GM03348 (cell line): ENCODE results near the gene UBE2D3.

ENCODE experiments used
- DNase-seq: peaks from one replicate; pipeline ENCODE4 v3.0.0; 2012; ENCODE audit warnings: low spot score

The UBE2D3 gene

DNA sequence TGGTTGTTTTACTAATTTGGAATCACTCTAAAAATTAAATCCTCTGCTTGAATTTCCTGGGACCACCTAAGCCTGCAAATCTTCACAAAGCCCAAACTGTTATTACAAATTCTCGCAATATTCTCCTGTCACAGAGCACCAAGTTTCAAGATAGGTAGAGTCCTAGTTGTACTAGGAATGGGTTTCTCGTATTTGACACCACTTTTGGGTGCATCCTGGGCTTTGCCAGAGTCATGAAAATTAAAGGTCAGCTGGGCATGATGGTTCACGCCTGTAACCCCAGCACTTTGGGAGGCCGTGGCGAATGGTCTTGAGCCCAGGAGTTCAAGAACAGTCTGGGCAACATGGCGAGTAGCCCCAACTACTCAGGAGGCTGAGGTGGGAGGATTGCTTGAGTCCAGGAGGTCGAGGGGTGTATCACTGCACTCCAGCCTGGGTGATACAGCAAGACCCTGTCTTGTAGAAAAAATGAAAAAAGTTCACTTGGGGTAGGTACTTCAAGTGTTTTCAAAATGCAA, 36.0 kb downstream of the UBE2D3 start:
- no peak for DNase-seq

DNA sequence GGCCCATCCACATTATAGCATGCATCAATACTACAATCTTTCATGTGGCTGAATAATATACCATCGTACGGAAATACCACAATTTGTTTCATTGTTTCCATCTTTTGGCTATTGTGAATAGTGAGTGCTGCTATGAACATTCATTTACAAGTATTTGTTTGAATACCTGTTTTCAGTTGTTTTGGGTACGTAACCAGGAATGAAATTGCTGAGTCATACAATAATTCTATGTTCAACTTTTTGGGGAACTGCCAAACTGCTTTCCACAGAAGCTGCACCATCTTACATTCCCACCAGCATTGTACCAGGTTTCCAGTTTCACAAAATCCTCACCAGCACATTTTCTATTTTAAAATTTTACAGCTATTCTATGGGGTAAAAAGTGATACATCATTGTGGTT, 38.0 kb downstream of the UBE2D3 start:
- DNase-seq, result no peak

DNA sequence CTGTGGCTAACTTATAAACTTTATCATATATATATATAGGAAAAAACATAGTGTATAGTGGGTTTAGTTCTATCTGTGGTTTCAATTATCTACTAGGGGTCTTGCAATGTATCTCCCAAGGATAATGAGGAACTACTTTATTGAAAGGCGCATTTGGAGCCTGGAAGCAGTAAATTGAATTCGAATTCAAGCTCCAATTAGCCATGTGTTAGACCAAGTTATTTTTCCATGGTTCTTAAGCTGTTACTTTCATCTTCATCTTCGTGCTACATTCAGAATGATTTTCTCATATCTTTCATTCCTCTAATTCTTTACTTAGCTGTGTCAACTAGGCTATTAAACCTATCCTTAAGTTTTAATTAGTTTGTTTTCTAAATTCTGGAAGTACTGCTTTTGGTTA, 39.4 kb downstream of the UBE2D3 start:
- no peak for DNase-seq

DNA sequence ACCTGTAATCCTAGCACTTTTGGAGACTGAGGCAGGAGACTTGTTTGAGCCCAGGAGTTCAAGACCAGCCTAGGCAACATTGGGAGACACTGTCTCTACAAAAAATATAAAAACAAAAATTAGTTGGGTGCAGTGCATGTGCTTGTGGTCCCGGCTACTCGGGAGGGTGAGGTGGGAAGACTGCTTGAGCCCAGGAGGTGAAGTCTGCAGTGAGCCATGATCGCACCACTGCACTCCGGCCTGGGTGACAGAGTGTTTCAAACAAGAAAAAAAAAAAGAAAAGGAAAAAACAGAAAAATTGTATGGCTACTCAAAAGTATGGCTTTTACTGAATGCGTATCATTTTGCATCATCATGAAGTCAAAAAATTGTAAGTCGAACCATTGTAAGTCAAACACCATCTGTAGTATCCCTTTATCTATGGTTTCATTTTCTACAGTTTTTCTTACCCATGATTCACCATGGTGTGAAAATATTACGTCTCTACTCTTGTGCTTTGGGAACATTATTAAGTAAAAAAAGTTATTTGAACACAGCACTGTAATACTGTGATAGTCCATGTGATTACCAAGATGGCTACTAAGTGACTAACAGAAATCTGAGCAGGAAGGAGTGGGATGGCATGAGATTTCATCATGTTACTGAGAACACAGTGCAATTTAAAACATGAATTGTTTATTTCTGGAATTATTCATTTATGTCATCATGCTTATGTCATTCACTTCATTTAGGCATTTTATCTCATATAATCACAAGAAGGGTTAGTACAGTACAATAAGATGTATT, 40.1 kb downstream of the UBE2D3 start:
- DNase-seq, result peak; percentile 13

DNA sequence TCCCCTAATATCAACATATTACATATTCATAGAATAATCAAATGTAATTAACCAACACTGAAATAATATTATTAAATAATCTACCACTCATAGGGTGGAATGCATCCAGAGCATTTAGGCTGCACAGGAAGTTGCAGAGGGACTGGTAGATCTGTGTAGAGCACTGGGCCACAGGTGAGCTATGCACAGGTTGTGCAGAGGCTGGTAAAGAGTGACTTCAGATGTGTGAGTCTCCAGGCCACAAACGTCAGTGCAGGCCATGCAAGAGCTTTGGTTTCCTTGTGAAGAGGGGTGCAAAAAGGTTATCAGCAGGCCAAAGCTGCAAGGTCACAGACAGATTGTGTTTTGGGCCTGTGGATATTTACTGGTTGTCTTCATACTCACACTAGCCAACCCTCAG, 41.1 kb downstream of the UBE2D3 start:
- DNase-seq, result no peak

DNA sequence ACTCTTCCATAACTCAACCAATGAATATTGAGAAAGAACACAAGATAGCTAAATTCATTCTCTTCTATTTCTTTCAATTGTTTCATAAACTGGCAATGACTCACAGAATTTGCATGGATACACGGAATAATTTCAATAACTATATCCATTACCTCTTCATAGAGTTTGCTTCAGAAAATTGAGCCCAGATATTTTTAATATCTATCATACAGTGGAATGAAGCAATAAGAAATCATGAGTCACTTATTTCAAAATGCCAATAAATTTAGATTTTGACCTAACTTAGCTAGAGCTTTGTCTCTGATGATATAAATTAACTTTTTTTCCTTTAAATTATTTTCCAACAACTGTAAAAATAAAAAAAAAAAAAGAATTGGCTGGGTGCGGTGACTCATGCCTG, 44.3 kb downstream of the UBE2D3 start:
- peak; percentile 22 for DNase-seq

DNA sequence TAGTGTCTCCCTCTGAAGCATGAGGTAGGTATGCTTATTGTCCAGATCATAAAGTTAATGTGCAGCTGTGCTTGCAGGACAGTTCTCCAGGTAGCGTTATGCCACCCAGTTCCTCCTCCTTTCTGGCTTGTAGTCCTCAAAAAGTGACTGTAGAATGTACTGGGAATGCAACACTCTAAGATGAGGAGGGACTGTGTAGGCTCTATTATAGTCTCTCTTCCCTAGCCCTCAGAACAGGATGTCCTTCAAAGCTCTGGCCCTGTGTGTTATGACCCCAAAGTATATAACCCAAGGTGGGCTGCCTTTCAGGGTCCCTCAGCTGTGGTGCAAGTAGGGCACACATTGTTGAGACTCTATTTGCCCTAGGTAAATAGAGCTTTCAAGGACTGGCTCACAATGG, 45.8 kb downstream of the UBE2D3 start:
- DNase-seq, result no peak

DNA sequence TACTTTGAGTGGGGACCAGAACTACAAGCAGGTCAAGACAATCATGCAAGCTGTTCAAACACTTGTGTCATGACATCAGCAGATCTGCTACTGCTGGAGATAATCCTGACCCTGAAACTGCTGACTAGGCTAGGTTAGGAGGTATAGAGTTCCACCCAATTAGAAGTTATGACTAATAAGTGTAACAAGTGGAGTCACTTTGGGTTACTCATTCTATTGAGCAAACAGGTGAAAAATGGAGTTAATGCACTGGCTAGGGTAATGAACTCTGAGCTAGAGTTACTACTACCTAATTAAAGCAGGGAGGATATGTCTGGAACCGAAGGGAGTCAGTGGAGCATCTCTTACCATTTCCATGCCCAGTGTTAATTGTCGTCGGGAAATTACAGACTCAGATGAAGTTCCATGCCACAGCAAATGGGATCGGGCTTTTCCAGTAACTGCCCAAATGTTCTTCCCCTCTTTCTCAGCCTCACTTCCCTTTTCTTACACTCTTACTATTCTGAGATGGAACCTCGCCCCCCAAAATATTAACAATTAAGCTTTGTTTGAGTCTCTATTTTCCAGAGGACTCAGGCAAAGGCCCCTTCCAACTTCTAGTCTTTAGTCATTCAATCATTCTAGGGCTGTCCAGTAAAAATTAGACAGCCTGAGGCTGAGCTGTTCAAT, 46.7 kb downstream of the UBE2D3 start:
- no peak for DNase-seq

DNA sequence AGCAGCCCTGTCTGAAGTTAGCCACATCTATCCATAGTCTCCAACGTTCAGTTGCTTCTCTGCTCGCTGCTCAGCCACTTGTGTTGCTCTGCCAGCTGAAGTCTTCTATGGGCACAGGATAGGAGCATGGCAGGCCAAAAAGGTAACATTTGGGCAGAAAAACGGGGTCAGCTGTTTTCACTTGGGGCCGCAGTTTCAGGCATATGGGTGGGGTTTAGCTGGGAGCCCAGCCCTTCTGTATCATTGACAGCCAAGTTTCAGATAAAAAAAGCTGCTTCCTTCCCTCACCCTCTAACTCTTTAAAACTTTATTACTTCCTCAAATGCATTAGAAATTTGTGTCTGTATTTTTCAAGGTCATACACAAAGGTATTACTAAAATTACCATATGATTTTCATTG, 48.1 kb downstream of the UBE2D3 start:
- DNase-seq, result no peak

DNA sequence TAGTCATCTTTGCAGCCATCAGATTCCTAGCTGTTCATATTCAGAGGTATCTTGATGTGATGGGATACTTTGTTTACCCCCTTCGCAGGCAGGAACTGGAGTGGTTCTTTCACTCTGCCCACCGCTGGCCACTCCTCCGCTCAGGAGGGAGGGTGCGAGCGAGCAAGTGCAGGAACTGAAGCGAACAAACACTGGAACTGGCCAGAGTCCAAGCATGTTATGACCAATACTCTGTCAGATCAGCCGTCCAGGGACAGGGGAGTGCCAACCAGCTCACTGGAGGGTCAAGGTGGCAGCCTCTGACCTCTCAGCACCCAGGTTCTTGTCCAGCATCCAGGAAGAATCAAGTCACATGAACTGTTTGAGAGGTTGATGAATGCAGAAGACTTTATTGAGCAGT, 48.6 kb downstream of the UBE2D3 start:
- DNase-seq, result no peak

DNA sequence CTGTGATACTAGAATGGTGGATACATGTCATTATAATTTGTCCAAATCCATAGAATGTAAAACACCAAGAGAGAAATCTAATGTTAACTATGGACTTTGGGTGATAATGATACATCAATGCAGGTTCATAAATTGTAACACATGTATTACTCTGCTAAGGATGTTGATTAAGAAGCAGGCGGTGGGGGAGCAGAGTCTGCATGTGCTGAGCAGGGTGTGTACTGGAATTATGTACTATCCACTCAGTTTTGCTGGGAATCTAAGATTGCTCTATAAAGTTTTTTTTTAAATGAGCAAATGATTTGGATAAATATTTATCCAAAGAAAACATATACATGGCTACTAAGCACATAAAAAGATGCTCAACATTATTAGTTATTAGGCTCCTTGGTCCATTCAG, 51.5 kb downstream of the UBE2D3 start:
- no peak for DNase-seq

DNA sequence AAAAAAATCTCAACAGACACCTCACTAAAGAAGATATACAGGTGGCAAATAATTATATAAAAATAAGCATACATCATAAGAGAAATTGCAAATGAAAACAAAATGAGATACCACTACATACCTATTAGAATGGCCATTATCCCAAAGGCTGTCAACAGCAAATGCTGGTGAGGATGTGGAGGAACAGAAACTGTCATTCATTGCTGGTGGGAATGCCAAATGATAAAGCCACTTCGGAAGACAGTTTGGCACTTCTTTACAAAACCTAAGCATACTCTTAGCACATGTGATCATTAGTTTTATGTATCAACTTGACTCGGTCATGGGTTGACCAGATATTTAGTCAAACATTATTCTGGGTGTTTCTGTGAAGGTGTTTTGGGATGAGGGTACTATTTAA, 53.1 kb downstream of the UBE2D3 start:
- no peak for DNase-seq

DNA sequence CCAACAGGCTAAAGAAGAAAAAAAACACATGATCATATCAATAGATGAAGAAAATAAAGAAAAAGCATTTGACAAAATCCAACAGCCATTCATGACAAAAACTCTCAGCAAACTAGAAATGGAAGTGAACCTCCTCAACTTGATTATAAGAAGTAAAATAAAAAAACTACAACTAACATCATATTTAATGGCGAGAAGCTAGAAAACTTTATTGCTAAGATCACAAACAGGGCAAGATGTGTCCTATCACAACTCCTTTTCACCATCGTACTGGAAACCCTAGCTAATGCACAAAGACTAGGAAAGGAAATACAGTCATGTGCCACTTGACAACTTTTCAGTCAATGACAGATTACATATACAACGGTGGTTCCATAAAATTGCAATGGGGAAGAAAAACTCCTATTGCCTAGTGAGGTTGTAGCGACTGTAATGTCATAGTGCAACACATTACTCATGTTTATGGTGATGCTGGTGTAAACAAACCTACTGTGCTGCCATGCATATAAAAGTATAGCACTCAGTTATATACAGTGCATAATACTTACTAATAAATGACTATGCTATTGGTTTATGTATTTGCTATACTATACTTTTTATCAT, 54.5 kb downstream of the UBE2D3 start:
- no peak for DNase-seq

DNA sequence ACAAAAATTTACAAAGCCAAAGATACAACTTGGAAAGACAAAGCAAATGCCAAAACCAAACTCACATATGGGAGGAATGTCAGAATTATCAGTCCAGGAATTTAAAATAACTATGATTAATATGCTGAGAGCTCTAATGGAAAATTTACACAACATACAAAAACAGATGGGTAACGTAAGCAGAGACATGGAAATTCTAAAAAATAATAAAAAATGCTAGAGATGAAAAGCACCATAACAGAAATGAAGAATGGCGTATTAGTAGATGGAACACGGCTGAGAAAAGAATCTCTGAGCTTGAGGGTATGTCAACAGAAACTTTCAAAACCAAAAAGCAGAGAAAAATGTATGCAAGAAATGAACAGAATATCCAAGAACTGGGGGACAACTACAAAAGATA, 62.5 kb downstream of the UBE2D3 start:
- no peak for DNase-seq

DNA sequence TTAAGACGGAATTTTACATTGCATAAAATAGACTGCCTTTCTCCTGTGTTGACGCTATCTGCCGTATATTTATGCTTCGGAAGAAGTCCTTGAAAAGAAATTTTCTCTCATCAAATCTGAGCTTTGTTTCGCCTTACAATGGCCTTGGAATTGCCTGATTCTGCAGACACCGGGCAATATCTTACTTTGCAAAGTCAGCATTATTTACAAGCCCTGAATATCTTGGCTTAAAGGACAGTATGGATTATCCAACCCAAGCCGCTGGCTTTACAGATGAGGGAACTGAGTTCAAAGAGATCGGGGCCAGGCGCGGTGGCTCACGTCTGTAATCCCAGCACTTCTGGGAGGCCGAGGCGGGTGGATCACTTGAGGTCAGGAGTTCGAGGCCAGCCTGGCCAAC, 65.4 kb downstream of the UBE2D3 start:
- no peak for DNase-seq

DNA sequence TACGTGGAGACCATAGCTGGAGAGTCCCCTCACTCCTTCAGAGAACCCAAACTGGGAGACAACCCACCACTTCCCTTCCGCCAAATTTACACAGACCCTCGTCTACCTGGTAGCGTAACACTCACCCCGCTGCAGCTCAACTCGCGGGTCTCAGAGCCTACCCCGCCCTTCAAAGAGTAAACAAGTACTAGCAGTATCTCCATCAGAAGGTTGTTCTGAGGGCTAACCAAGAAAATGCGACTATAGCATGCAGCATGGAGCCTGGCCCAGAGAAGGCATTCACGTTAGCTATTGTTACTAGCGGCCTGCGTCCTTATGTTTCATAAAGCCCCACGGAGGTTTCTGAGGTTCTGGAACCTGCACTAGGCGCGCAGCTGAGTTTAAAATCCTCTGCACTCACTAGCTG, 66.1 kb downstream of the UBE2D3 start:
- DNase-seq, result no peak

DNA sequence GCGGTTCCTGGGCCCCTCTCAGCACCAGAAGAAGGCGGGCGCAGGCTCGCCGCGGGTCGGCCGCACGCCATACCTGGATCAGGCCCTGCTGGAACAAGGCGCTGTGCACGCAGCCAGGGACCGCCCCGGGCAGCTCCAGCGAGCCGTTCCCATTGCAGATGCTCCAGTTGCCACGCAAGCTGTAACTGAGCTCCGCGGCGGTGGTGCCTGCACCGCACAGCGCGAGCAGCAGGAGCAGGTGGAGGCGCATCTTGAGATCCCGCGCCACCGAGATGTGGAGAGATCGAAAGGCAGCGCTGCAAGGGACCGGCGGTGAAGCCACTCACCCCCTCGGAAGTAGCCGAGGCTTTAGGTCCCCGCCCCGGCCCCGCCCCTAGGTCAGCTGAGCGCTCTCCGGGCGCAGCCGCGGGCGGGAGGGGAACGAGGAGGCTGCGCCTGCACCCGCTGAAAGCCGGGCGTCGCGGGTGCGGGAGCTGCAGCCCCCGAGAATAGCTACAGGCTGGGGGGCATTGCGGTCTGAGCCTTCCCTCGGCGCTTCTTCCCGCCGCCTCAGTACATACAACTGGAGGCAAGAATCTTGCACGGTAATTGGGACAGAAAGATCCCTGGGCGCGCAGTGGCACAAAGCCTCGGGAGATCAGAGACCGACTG, 66.6 kb downstream of the UBE2D3 start, which contains the start of gene MANBA:
MANBA (minus strand) TSS at position 324 of the 651 bp plus-strand sequence; CDS start at position 250, 74 bp downstream.
- peak; percentile 95 for DNase-seq

DNA sequence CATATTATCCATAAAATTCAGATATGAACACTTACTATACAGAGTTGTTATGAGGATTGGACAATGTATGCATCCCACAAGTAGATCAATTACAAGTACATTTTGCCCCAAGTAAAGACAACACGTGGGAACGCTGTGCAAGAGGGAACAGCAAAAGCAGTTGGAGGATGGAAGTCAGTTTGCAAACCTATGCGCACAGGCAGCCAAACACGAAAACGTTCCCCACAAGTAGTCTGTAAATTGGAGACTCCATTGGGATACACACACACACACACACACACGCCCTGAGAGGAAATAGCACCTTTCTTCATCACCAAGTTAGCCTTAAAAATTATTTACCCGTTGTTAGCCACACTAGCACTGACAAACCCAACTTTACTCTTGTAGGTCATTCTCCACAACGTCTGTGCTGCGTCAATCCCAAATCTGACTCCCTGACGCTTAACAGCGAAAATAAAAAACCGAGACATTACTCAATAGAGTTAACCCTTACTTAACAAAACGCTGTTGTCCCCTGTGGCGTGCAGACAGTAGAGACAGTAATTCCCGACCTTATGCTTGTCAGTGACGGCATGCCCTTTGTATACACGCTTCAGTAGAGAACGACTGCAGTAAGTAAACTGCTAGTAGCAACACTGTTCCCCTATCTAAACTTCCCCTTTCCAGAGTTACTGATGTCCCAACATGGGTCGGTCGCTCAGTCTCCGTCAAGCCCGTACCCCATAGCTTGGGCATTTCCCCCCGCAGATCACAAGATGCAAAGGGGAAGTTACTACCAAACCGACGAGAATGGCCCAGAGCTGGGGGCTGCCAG, 67.3 kb downstream of the UBE2D3 start:
- DNase-seq, result peak; percentile 20

DNA sequence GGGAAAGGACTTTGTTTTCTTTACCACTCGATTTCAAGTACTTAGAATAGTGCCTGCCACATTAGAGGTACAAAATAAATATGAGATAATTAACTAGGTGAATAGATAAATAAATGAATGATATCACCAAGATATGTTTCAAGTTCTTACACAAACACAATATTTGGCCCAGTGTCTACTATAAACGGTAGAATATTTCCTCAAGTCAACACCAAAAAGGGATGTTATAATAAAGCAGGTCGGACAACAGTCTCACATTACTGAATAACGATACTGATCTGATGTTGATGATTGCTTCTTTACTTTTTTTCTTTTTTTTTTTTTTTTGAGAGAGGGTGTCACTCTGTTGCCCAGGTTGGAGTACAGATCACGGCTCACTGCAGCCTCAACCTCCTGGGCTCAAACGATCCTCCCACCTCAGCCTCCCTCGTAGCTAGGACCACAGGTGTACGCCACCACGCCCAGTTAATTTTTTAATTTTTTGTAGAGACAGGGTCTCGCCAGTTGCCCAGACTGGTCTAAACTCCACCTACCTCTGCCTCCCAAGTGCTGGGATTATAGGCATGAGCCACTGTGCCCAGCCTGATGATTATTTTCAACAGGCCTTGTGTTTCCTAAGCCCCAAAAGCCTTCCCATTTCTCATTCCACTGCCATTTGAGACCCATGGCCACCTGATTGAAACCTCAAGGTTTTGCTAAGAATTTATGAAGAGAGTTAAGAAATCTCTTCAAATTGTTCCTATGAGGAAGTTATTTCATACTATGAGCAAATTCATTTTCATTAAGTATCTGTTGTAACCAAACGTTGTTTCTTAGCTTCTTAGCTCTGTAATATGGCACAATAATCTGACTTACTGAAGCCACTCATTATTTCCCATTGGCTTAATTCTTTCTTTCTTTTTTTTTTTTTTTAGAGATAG, 68.8 kb downstream of the UBE2D3 start:
- no peak for DNase-seq

DNA sequence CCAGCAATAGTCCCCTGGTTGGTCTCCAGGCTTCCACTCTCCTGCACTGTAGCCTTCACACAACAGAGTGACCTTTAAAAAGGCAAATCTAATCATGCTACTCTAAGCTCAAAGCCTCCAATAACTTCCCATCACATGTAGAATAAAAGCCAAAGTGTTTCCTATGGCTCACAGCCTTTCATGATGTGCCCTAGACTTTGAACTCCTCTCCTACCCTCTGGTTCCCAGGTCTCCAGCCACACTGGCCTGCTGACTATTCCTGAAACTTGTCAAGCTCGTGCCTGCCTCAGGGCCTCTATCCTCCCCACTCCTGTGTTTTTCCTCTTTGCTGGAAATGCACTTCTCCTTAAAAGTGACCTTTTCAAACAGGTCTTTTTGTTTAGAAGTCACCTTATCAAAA, 69.7 kb downstream of the UBE2D3 start:
- no peak for DNase-seq

DNA sequence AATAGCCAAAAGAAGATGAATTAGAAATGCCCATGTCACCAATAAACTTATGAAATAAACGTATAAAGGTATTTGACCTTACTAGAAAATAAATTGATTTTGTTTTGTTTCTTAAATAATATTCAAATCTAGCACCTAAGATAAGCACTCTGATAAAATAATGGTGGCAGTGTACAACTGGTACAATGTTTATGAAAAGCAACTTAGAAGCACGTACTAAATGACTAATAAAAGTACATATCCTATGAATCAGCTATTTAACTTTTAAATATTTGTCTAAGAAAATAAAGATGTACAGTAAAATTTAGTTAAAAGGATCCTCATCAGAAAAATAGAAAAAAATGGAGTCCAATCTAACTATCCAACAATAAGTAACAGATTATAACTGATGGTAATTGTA, 73.3 kb downstream of the UBE2D3 start:
- DNase-seq, result no peak
